DOHH2 (cell line): ENCODE measurements around the gene CARS2.

Experiments used
- CTCF ChIP-seq: fragments of 200-600 bp; sonication (generic); IDR thresholded peaks from one replicate; pipeline ENCODE4 v1.5.1; 2014; ENCODE audit warnings: antibody characterized with exemption, mild to moderate bottlenecking, low read depth, low read length; ENCODE audit not compliant: poor library complexity, severe bottlenecking
- EZH2phosphoT487 ChIP-seq: fragments of 200-600 bp; sonication (generic); IDR thresholded peaks from 2 replicates; pipeline ENCODE4 v1.6.1; 2017; ENCODE audit warnings: borderline replicate concordance, mild to moderate bottlenecking, antibody characterized with exemption, low read length, moderate library complexity, mixed read lengths

- no peak for TF ChIP-seq CTCF
- no peak for TF ChIP-seq EZH2phosphoT487
These were observed 68.6 kb downstream of the CARS2 start for GRCh38 chr13:110637275-110637674.
